ENCODE measurements around the gene WFDC2.

The WFDC2 gene

GRCh38 chr20:45489083-45489531 lies 19.6 kb downstream of the WFDC2 start:
- H3K9me3 Mint-ChIP-seq: no peaks in the 10 kb centered on the region
- H3K27ac Mint-ChIP-seq: no peak overlapping the region
- H3K4me1 Mint-ChIP-seq: no peaks in the 10 kb centered on the region
- H3K4me3 Mint-ChIP-seq: no peak overlapping the region
- H3K36me3 Mint-ChIP-seq (ENCODE audit: low read depth): no peaks in the 10 kb centered on the region
- H3K27me3 Mint-ChIP-seq (ENCODE audit: low read depth): peaks cover 5% of the 10 kb centered on the region
- no peak for TF ChIP-seq CTCF (IDR thresholded peaks at IDR 0.05; ENCODE audit: unreplicated experiment in 3 of 3)

GRCh38 chr20:45495501-45495941 lies 26.0 kb downstream of the WFDC2 start:
- peaks cover 18% of the 10 kb centered on the region for H3K27me3 Mint-ChIP-seq (ENCODE audit: low read depth)

GRCh38 chr20:45496166-45496565 lies 26.6 kb downstream of the WFDC2 start:
- Mint-ChIP-seq H3K9me3 (no peaks in the 10 kb centered on the region), H3K27me3 (ENCODE audit: low read depth) (peaks cover 21% of the 10 kb centered on the region), H3K4me1 (no peaks in the 10 kb centered on the region), H3K36me3 (ENCODE audit: low read depth) (no peaks in the 10 kb centered on the region), H3K4me3 (no peak overlapping the region), H3K27ac (no peak overlapping the region)
- TF ChIP-seq CTCF (IDR thresholded peaks at IDR 0.05; ENCODE audit: unreplicated experiment in 3 of 3): no peak

More at GRCh38 chr20:45495501-45495941, 26.0 kb downstream of the WFDC2 start:
- no peak for TF ChIP-seq CTCF (IDR thresholded peaks at IDR 0.05; ENCODE audit: unreplicated experiment in 3 of 3)
- Mint-ChIP-seq H3K36me3 (ENCODE audit: low read depth) (no peaks in the 10 kb centered on the region), H3K4me3 (no peak overlapping the region), H3K27ac (no peak overlapping the region), H3K4me1 (no peaks in the 10 kb centered on the region), H3K9me3 (no peaks in the 10 kb centered on the region)

- Mint-ChIP-seq H3K4me3 (no peak overlapping the region), H3K27me3 (ENCODE audit: low read depth) (peaks cover 21% of the 10 kb centered on the region), H3K27ac (no peak overlapping the region), H3K36me3 (ENCODE audit: low read depth) (no peaks in the 10 kb centered on the region), H3K9me3 (no peaks in the 10 kb centered on the region), H3K4me1 (no peaks in the 10 kb centered on the region)
- no peak for TF ChIP-seq CTCF (IDR thresholded peaks at IDR 0.05; ENCODE audit: unreplicated experiment in 3 of 3)
Observed at GRCh38 chr20:45497971-45498494, 28.5 kb downstream of the WFDC2 start.

- Mint-ChIP-seq H3K4me1 (no peaks in the 10 kb centered on the region), H3K27ac (no peak overlapping the region), H3K36me3 (ENCODE audit: low read depth) (no peaks in the 10 kb centered on the region), H3K9me3 (no peaks in the 10 kb centered on the region), H3K27me3 (ENCODE audit: low read depth) (peaks cover 24% of the 10 kb centered on the region), H3K4me3 (no peak overlapping the region)
- no peak for TF ChIP-seq CTCF (IDR thresholded peaks at IDR 0.05; ENCODE audit: unreplicated experiment in 3 of 3)
Observed at GRCh38 chr20:45500022-45500421, 30.5 kb downstream of the WFDC2 start.

GRCh38 chr20:45501600-45501999 lies 32.0 kb downstream of the WFDC2 start:
- Mint-ChIP-seq H3K27ac (no peak overlapping the region), H3K9me3 (no peaks in the 10 kb centered on the region), H3K27me3 (ENCODE audit: low read depth) (peaks cover 23% of the 10 kb centered on the region), H3K36me3 (ENCODE audit: low read depth) (no peaks in the 10 kb centered on the region), H3K4me3 (no peak overlapping the region), H3K4me1 (no peaks in the 10 kb centered on the region)
- TF ChIP-seq CTCF (IDR thresholded peaks at IDR 0.05; ENCODE audit: unreplicated experiment in 3 of 3): no peak

All from nephron (organoid).